ENCODE measurements around the gene EPHA1.

The EPHA1 gene

DNA sequence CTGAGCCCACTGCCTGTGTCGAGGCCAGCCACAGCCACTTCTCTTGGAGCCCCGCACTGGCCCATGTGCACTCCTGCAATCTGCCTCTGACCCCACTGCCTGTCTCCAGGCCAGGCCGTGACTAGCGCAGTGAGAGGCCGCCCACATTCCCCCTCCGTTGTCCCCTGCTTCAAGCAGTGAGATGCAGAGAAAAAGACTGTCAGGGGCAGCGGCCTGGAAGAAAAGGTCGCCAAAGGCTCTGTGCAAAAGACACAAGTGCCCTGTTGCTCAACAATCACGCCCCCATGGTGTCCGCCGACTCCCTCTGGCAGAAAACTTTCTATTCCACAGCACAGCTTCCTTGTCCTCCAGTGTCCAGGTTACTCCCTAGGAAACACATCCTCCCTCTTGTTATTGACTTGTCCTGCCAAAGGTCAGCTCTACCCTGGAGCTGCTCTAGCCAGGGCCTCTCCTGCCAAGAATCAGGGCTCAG lies 56.1 kb downstream of the EPHA1 start:
- Mint-ChIP-seq H3K9me3 (no peaks in the 10 kb centered on the region), H3K27ac (no peak overlapping the region), H3K36me3 (ENCODE audit: low read depth) (no peaks in the 10 kb centered on the region), H3K4me1 (ENCODE audit: low read depth) (no peaks in the 10 kb centered on the region), H3K27me3 (peaks cover 2% of the 10 kb centered on the region), H3K4me3 (no peak overlapping the region)
- DNase-seq, result no peak

- Mint-ChIP-seq H3K9me3 (no peaks in the 10 kb centered on the region), H3K36me3 (ENCODE audit: low read depth) (no peaks in the 10 kb centered on the region), H3K27me3 (peaks cover 7% of the 10 kb centered on the region), H3K27ac (no peak overlapping the region), H3K4me1 (ENCODE audit: low read depth) (no peaks in the 10 kb centered on the region), H3K4me3 (no peak overlapping the region)
- no peak for DNase-seq
Measured at GRCh38 chr7:143351574-143351973, 57.1 kb downstream of the EPHA1 start.

GRCh38 chr7:143351060-143351459 lies 57.6 kb downstream of the EPHA1 start:
- DNase-seq, result no peak
- no peak overlapping the region for H3K4me3 Mint-ChIP-seq
- H3K4me1 Mint-ChIP-seq (ENCODE audit: low read depth), result no peaks in the 10 kb centered on the region
- H3K27ac Mint-ChIP-seq, result no peak overlapping the region
- no peaks in the 10 kb centered on the region for H3K36me3 Mint-ChIP-seq (ENCODE audit: low read depth)
- no peaks in the 10 kb centered on the region for H3K9me3 Mint-ChIP-seq
- peaks cover 7% of the 10 kb centered on the region for H3K27me3 Mint-ChIP-seq

DNA sequence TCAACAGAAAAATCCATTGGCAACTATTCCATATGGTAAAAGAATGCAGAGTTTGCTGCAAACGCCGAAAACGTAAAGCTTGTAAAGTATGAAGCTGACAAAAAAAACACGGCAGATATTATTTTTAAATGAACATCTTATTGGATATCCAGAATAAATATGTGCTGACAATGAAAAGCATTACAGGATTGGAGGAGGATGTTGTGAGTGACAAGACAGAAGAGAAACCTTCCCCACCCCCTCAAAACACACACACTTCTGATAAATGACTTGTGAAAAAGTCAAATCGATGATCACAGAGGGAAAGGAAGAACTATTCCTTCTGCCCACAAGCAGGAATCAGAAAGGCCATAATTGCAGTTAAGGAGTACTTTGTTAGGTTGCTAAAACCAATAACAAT lies 60.7 kb downstream of the EPHA1 start:
- H3K9me3 Mint-ChIP-seq, result no peaks in the 10 kb centered on the region
- H3K27me3 Mint-ChIP-seq, result peaks cover 7% of the 10 kb centered on the region
- H3K4me3 Mint-ChIP-seq, result no peak overlapping the region
- no peak overlapping the region for H3K27ac Mint-ChIP-seq
- no peaks in the 10 kb centered on the region for H3K36me3 Mint-ChIP-seq (ENCODE audit: low read depth)
- H3K4me1 Mint-ChIP-seq (ENCODE audit: low read depth), result peaks cover 9% of the 10 kb centered on the region
- no peak for DNase-seq

- H3K4me3 Mint-ChIP-seq, result no peak overlapping the region
- H3K27me3 Mint-ChIP-seq, result peaks cover 7% of the 10 kb centered on the region
Measured at GRCh38 chr7:143346018-143346417, 62.6 kb downstream of the EPHA1 start.

DNA sequence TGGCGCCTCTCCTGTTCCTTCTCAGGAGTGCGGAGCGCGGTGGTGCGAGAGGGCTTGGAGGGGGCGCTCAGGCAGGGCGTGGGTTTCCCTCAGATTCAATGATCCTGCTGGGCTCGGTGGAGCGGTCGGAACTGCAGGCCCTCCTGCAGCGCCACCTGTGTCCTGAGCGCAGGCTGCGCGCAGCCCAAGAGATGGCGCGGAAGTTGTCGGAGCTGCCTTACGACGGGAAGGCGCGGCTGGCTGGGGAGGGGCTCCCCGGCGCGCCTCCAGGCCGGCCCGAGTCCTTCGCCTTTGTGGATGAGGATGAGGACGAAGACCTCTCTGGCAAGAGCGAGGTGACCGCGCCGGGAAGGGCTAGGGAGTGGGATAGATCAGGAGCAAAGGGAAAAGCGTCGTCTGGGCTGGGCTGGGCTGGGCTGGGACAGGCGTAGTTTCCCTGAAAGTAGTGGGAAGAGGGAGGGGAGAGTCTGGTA lies 63.2 kb downstream of the EPHA1 start:
- no peaks in the 10 kb centered on the region for H3K9me3 Mint-ChIP-seq
- peaks cover 9% of the 10 kb centered on the region for H3K4me1 Mint-ChIP-seq (ENCODE audit: low read depth)
- peak overlapping the region; percentile 70 for H3K4me3 Mint-ChIP-seq
- no peaks in the 10 kb centered on the region for H3K36me3 Mint-ChIP-seq (ENCODE audit: low read depth)
- H3K27me3 Mint-ChIP-seq, result peaks cover 7% of the 10 kb centered on the region
- peak overlapping the region; percentile 11 for H3K27ac Mint-ChIP-seq
- DNase-seq, result peak; percentile 76

More at GRCh38 chr7:143346018-143346417, 62.6 kb downstream of the EPHA1 start:
- Mint-ChIP-seq H3K36me3 (ENCODE audit: low read depth) (no peaks in the 10 kb centered on the region), H3K27ac (no peak overlapping the region), H3K4me1 (ENCODE audit: low read depth) (peaks cover 9% of the 10 kb centered on the region), H3K9me3 (no peaks in the 10 kb centered on the region)
- no peak for DNase-seq

GRCh38 chr7:143343596-143343995 lies 65.1 kb downstream of the EPHA1 start:
- Mint-ChIP-seq H3K27me3 (peaks cover 10% of the 10 kb centered on the region), H3K4me1 (ENCODE audit: low read depth) (peaks cover 9% of the 10 kb centered on the region), H3K27ac (no peak overlapping the region), H3K4me3 (no peak overlapping the region), H3K9me3 (no peaks in the 10 kb centered on the region), H3K36me3 (ENCODE audit: low read depth) (no peaks in the 10 kb centered on the region)
- no peak for DNase-seq

- H3K36me3 Mint-ChIP-seq (ENCODE audit: low read depth), result no peaks in the 10 kb centered on the region
- no peaks in the 10 kb centered on the region for H3K9me3 Mint-ChIP-seq
- DNase-seq, result no peak
- H3K27me3 Mint-ChIP-seq, result peaks cover 7% of the 10 kb centered on the region
- no peak overlapping the region for H3K4me3 Mint-ChIP-seq
- H3K4me1 Mint-ChIP-seq (ENCODE audit: low read depth), result peaks cover 9% of the 10 kb centered on the region
- H3K27ac Mint-ChIP-seq, result no peak overlapping the region
Measured at GRCh38 chr7:143341842-143342241, 66.8 kb downstream of the EPHA1 start.

Data from activated T-cell treated with anti-CD3 and anti-CD28 coated beads, Interleukin-2, amount 50 U/mL, for 24 hours (primary cell).